Neural progenitor cell (in vitro differentiated cells): ENCODE measurements around the gene DTD1.
"Not testable (repeated sequence)": the region's sequence is repeated elsewhere in the genome, so short reads cannot be mapped to it uniquely, and the experiment has no call there.

ENCODE experiments used
- CTCF ChIP-seq: fragments of 200-600 bp; sonication (generic); IDR thresholded peaks from 2 replicates; pipeline ENCODE4 v1.5.1; 2017; ENCODE audit warnings: antibody characterized with exemption, mild to moderate bottlenecking
- EZH2phosphoT487 ChIP-seq: fragments of 200-600 bp; sonication (generic); IDR thresholded peaks from 2 replicates; pipeline ENCODE4 v1.6.1; 2017; ENCODE audit warnings: antibody characterized with exemption

GRCh38 chr20:18760852-18761251, 173.0 kb downstream of the DTD1 start:
- TF ChIP-seq CTCF, EZH2phosphoT487: not testable (repeated sequence)
